DMS79 treated with DMSO at 0.1 percent for 48 hours (cell line): ENCODE results near the gene ZNF488.
A peak's percentile ranks its signal among the peaks of the same experiment; 100 is the strongest.

ENCODE experiments used
- DNase-seq: peaks from one replicate; lab custom pipeline; 2025; lab: John Stamatoyannopoulos, UW

The ZNF488 gene

GRCh38 chr10:47366181-47366631 lies 17.9 kb downstream of the ZNF488 start:
- DNase-seq, result no peak

GRCh38 chr10:47365431-47366180 lies 18.5 kb downstream of the ZNF488 start:
- DNase-seq, result no peak

- DNase-seq, result no peak
Measured at GRCh38 chr10:47364911-47365310, 19.2 kb downstream of the ZNF488 start.

- DNase-seq, result peak; percentile 33
Measured at GRCh38 chr10:47364366-47364765, 19.7 kb downstream of the ZNF488 start.

- DNase-seq, result no peak
Measured at GRCh38 chr10:47363781-47364180, 20.3 kb downstream of the ZNF488 start.

- DNase-seq, result no peak
Measured at GRCh38 chr10:47362199-47362598, 21.9 kb downstream of the ZNF488 start.

GRCh38 chr10:47361293-47361692 lies 22.8 kb downstream of the ZNF488 start:
- no peak for DNase-seq

- no peak for DNase-seq
Measured at GRCh38 chr10:47360419-47361040, 23.6 kb downstream of the ZNF488 start.

- no peak for DNase-seq
Measured at GRCh38 chr10:47359626-47360418, 24.3 kb downstream of the ZNF488 start.

- no peak for DNase-seq
Measured at GRCh38 chr10:47359101-47359500, 25.0 kb downstream of the ZNF488 start.

- no peak for DNase-seq
Measured at GRCh38 chr10:47358457-47358856, 25.6 kb downstream of the ZNF488 start.

GRCh38 chr10:47357911-47358310 lies 26.2 kb downstream of the ZNF488 start:
- no peak for DNase-seq

GRCh38 chr10:47357131-47357582 lies 26.9 kb downstream of the ZNF488 start:
- no peak for DNase-seq

GRCh38 chr10:47356708-47357107 lies 27.4 kb downstream of the ZNF488 start:
- no peak for DNase-seq

- DNase-seq, result no peak
Measured at GRCh38 chr10:47354900-47355299, 29.2 kb downstream of the ZNF488 start.

- no peak for DNase-seq
Measured at GRCh38 chr10:47354165-47354564, 29.9 kb downstream of the ZNF488 start.

GRCh38 chr10:47353351-47353750 lies 30.7 kb downstream of the ZNF488 start:
- DNase-seq, result no peak

- no peak for DNase-seq
Measured at GRCh38 chr10:47351899-47352815, 31.9 kb downstream of the ZNF488 start.

- no peak for DNase-seq
Measured at GRCh38 chr10:47350671-47351640, 33.1 kb downstream of the ZNF488 start.

GRCh38 chr10:47349941-47350371 lies 34.1 kb downstream of the ZNF488 start:
- no peak for DNase-seq
